ENCODE measurements around the gene ATP2B3. TPM values are rescaled to one million over a fixed set of nuclear protein-coding genes. Genes with fewer than 3 reads are reported as not detected.

The ATP2B3 gene
- total RNA-seq, 1 donor from 2014 or later, result 0.21 TPM

- TF ChIP-seq, protein P1, sequence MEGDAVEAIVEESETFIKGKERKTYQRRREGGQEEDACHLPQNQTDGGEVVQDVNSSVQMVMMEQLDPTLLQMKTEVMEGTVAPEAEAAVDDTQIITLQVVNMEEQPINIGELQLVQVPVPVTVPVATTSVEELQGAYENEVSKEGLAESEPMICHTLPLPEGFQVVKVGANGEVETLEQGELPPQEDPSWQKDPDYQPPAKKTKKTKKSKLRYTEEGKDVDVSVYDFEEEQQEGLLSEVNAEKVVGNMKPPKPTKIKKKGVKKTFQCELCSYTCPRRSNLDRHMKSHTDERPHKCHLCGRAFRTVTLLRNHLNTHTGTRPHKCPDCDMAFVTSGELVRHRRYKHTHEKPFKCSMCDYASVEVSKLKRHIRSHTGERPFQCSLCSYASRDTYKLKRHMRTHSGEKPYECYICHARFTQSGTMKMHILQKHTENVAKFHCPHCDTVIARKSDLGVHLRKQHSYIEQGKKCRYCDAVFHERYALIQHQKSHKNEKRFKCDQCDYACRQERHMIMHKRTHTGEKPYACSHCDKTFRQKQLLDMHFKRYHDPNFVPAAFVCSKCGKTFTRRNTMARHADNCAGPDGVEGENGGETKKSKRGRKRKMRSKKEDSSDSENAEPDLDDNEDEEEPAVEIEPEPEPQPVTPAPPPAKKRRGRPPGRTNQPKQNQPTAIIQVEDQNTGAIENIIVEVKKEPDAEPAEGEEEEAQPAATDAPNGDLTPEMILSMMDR (IDR thresholded peaks at IDR 0.05), result no peak
- no peaks in the 10 kb centered on the region for H3K27me3 Mint-ChIP-seq (ENCODE audit: unreplicated experiment)
- no peak for DNase-seq (ENCODE audit: extremely low spot score, unreplicated experiment)
- H3K4me3 Mint-ChIP-seq (ENCODE audit: unreplicated experiment), result no peak overlapping the region
- peak overlapping the region; percentile 70 for H3K27ac Mint-ChIP-seq (ENCODE audit: unreplicated experiment)
- H3K9me3 Mint-ChIP-seq (ENCODE audit: unreplicated experiment), result no peaks in the 10 kb centered on the region
- H3K4me1 Mint-ChIP-seq (ENCODE audit: unreplicated experiment), result peaks cover 70% of the 10 kb centered on the region
- no peaks in the 10 kb centered on the region for H3K36me3 Mint-ChIP-seq (ENCODE audit: unreplicated experiment)
Measured at GRCh38 chrX:153488231-153488914, 29.1 kb upstream of the ATP2B3 start.

DNA sequence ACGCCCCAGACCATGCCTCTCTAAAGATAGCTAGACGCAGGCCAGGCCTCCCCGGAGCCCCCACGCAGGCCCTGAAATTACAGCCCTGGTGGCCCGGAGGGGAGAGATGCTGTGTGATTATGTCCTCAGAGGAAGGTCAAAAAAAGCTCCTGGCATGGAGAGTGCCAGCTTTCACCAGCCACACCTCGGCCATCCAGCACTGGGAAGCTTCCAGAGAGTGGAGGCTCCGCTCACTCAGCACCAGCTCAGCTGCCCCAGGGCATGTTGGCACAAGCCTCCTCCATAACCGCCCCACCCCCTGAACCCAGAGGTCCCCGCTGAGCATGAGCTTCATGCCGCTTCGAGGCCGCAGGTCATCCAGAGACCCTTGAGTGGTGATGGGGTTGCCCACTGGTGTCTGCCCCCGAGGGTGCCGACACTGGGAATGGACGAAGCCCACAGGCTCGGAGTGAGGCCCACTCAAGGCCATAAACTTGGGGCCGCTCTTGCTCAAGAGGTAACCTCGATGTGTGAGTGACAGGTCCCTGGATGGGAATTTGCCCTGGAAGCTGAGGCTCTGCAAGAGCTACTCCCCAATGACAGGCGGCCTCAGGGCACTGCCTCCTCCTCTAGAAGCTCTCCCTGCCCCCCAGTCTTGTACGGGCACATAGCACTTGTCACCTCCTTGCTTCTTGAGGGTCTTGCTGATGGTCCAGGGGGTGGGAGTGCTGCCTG, 27.1 kb upstream of the ATP2B3 start:
- H3K27ac Mint-ChIP-seq (ENCODE audit: unreplicated experiment), result peak overlapping the region; percentile 73
- DNase-seq (ENCODE audit: extremely low spot score, unreplicated experiment), result no peak
- H3K4me3 Mint-ChIP-seq (ENCODE audit: unreplicated experiment), result no peak overlapping the region
- no peaks in the 10 kb centered on the region for H3K27me3 Mint-ChIP-seq (ENCODE audit: unreplicated experiment)
- H3K4me1 Mint-ChIP-seq (ENCODE audit: unreplicated experiment), result peaks cover 70% of the 10 kb centered on the region
- H3K9me3 Mint-ChIP-seq (ENCODE audit: unreplicated experiment), result no peaks in the 10 kb centered on the region
- no peaks in the 10 kb centered on the region for H3K36me3 Mint-ChIP-seq (ENCODE audit: unreplicated experiment)
- TF ChIP-seq, protein P1 (IDR thresholded peaks at IDR 0.05), result no peak

DNA sequence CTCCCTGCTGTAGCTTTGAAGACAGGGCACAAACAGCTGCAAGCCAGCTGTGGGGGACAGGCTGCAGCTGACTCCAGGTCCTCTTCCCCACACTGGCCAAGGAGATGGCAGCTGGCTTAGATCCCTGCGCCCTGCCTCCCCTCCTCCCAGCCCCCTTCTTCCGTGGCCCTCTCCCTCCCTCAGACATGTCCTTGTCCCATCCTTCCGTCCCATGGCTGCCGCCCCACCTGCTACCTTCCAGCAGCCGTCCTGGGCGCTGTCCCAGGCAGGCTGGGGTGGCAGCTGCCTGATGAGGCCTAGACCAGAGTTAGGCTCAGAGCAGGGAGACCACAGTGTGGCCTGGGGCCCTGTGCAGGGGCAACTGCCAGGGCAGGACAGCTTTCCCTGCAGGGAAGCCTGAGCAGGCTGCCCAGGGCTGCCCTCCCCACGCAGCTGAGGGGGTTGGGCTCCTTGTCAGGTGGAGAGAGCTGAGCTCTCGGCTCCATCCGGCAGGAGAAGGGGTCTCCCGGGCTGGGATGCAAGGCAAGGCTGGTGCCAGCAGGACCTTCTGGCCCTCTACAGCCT, 26.0 kb upstream of the ATP2B3 start:
- Mint-ChIP-seq H3K4me3 (ENCODE audit: unreplicated experiment) (no peak overlapping the region), H3K9me3 (ENCODE audit: unreplicated experiment) (no peaks in the 10 kb centered on the region), H3K27ac (ENCODE audit: unreplicated experiment) (peak overlapping the region; percentile 73), H3K4me1 (ENCODE audit: unreplicated experiment) (peaks cover 69% of the 10 kb centered on the region), H3K36me3 (ENCODE audit: unreplicated experiment) (no peaks in the 10 kb centered on the region), H3K27me3 (ENCODE audit: unreplicated experiment) (no peaks in the 10 kb centered on the region)
- TF ChIP-seq, protein P1 (IDR thresholded peaks at IDR 0.05), result no peak
- no peak for DNase-seq (ENCODE audit: extremely low spot score, unreplicated experiment)

GRCh38 chrX:153491918-153492317, 25.5 kb upstream of the ATP2B3 start:
- Mint-ChIP-seq H3K27ac (ENCODE audit: unreplicated experiment) (no peak overlapping the region), H3K36me3 (ENCODE audit: unreplicated experiment) (no peaks in the 10 kb centered on the region), H3K4me1 (ENCODE audit: unreplicated experiment) (peaks cover 66% of the 10 kb centered on the region), H3K9me3 (ENCODE audit: unreplicated experiment) (no peaks in the 10 kb centered on the region), H3K27me3 (ENCODE audit: unreplicated experiment) (no peaks in the 10 kb centered on the region), H3K4me3 (ENCODE audit: unreplicated experiment) (no peak overlapping the region)
- TF ChIP-seq, protein P1 (IDR thresholded peaks at IDR 0.05), result no peak
- no peak for DNase-seq (ENCODE audit: extremely low spot score, unreplicated experiment)

GRCh38 chrX:153492543-153492942, 24.9 kb upstream of the ATP2B3 start:
- Mint-ChIP-seq H3K27me3 (ENCODE audit: unreplicated experiment) (no peaks in the 10 kb centered on the region), H3K4me1 (ENCODE audit: unreplicated experiment) (peaks cover 60% of the 10 kb centered on the region), H3K27ac (ENCODE audit: unreplicated experiment) (peak overlapping the region; percentile 68), H3K9me3 (ENCODE audit: unreplicated experiment) (no peaks in the 10 kb centered on the region), H3K4me3 (ENCODE audit: unreplicated experiment) (no peak overlapping the region), H3K36me3 (ENCODE audit: unreplicated experiment) (no peaks in the 10 kb centered on the region)
- DNase-seq (ENCODE audit: extremely low spot score, unreplicated experiment), result no peak
- TF ChIP-seq, protein P1 (IDR thresholded peaks at IDR 0.05), result no peak
